Testis (tissue), 3 donors: Measurements from ENCODE around the gene EI24. TPM values are rescaled to one million over a fixed set of nuclear protein-coding genes. Genes with fewer than 3 reads are reported as not detected.

Experiments
- DNase-seq: peaks from one replicate; pipeline ENCODE4 v3.0.0-alpha.2; 2019
- H3K27ac ChIP-seq, 2 donors: fragments of 200-600 bp; sonication (generic); one replicate each; pipeline ENCODE4 v1.5.1; 2019
- H3K27me3 ChIP-seq: fragments of 200-600 bp; sonication (generic); one replicate; pipeline ENCODE4 v1.5.1; 2019
- H3K36me3 ChIP-seq: fragments of 200-600 bp; sonication (generic); one replicate; pipeline ENCODE4 v1.5.1; 2017; ENCODE audit warnings: low read depth; ENCODE audit errors: missing control alignments
- H3K4me1 ChIP-seq: fragments of 200-600 bp; sonication (generic); one replicate; pipeline ENCODE4 v1.5.1; 2019
- H3K4me3 ChIP-seq, 2 donors: fragments of 200-600 bp; sonication (generic); one replicate each; pipeline ENCODE4 v1.5.1; 2017 to 2019
- H3K9me3 ChIP-seq: fragments of 200-600 bp; sonication (generic); one replicate; pipeline ENCODE4 v1.5.1; 2017
- CTCF ChIP-seq, 3 experiments: fragments of 450-650 bp in 2 of 3; fragments of 200-600 bp in 1 of 3; sonication (generic) in 1 of 3; IDR thresholded peaks; one replicate each; pipeline ENCODE4 v1.5.1; 2016 to 2019; ENCODE audit warnings: antibody characterized with exemption in 3 of 3, mild to moderate bottlenecking in 2 of 3, moderate library complexity in 1 of 3
- POLR2A ChIP-seq: fragments of 450-650 bp; IDR thresholded peaks from one replicate; pipeline ENCODE4 v1.6.1; 2017; ENCODE audit warnings: antibody characterized with exemption, mild to moderate bottlenecking, moderate library complexity
- whole genome bisulfite sequencing, 2 donors: methylation state at CpG; one replicate each; pipeline ENCODE4 v1.1.5; 2018; 5-methylcytosine and 5-hydroxymethylcytosine counted together
- intact Hi-C: fragments of 100-400 bp; cut with DNase I; formaldehyde crosslinking; loops from one replicate; pipeline ENCODE4 v1.15.1; 2023; ENCODE audit warnings: low total_unique reads
- polyA plus RNA-seq: library from polyadenylated mRNA; stranded (reverse); fragments of 350-450 nt; fragmentation: Illumina TruSeq; extraction: RNeasy Lipid Tissue Mini Kit (QIAGEN cat#74804); gene quantifications from one replicate; pipeline ENCODE4 v1.2.3, GENCODE V29; 2014; ENCODE audit warnings: low read depth, low replicate concordance; ENCODE audit not compliant: insufficient read depth
- total RNA-seq, 2 donors: library from RNA; depleted of rRNA; stranded (reverse); fragments of >200 nt; gene quantifications; one replicate each; pipeline ENCODE4 v1.2.3, GENCODE V29; 2016

EI24 gene
- total and polyA plus RNA-seq, 3 donors from 2014 or later: 35.6 to 91.2 (median 36.8) TPM

GRCh38 chr11:125552927-125553326, 16.4 kb upstream of the EI24 start:
- no peak for TF ChIP-seq POLR2A
- no peak for TF ChIP-seq CTCF (IDR thresholded peaks at IDR 0.05)
- Histone ChIP-seq H3K27ac (no peak overlapping the region), H3K9me3 (no peaks in the 10 kb centered on the region), H3K27me3 (no peaks in the 10 kb centered on the region), H3K4me1 (no peaks in the 10 kb centered on the region), H3K4me3 (no peak overlapping the region), H3K36me3 (no peaks in the 10 kb centered on the region)
- intact Hi-C loops: no loop called here
- WGBS, 2 donors: 93 to 97% methylated on average over 2 of the region's 2 CpGs
- DNase-seq: no peak

GRCh38 chr11:125553357-125553756, 15.9 kb upstream of the EI24 start:
- intact Hi-C loops: no loop called here
- H3K27ac ChIP-seq: no peak overlapping the region
- WGBS, 2 donors: 100% methylated on average over 1 of the region's 1 CpG

DNA sequence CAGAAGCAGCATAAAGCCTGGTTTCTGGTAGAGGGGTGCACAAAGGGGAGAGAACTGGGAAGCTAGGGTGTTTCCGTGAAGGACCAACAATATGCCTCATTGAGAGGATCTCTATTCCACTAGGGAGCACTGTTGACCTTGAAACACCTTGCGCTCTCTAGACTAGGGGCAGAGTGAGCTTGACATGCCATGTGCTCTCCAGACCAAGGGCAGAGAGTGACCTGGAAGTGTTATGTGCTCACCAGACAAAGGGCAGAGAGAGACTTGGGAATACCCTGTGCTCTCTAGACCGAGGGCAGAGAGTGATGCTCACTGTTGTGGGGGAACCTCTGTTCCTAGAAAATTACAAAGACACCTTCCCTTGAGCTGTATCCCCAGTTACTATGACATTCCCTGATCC, 15.2 kb upstream of the EI24 start:
- H3K4me1 ChIP-seq: no peaks in the 10 kb centered on the region
- no peak for DNase-seq
- H3K9me3 ChIP-seq: no peaks in the 10 kb centered on the region
- intact Hi-C loops: no loop called here
- H3K27me3 ChIP-seq: no peaks in the 10 kb centered on the region
- 92 to 95% methylated on average over 3 of the region's 3 CpGs for WGBS, 2 donors
- H3K27ac ChIP-seq: no peak overlapping the region
- H3K4me3 ChIP-seq: no peak overlapping the region
- H3K36me3 ChIP-seq: no peaks in the 10 kb centered on the region
- TF ChIP-seq CTCF (IDR thresholded peaks at IDR 0.05) (no peak), POLR2A (no peak)

More at GRCh38 chr11:125553357-125553756, 15.9 kb upstream of the EI24 start:
- Histone ChIP-seq H3K4me1 (no peaks in the 10 kb centered on the region), H3K36me3 (no peaks in the 10 kb centered on the region), H3K27me3 (no peaks in the 10 kb centered on the region), H3K9me3 (no peaks in the 10 kb centered on the region), H3K4me3 (no peak overlapping the region)
- no peak for DNase-seq
- no peak for TF ChIP-seq CTCF (IDR thresholded peaks at IDR 0.05)
- TF ChIP-seq POLR2A: no peak

GRCh38 chr11:125559888-125560287, 9.4 kb upstream of the EI24 start:
- Histone ChIP-seq H3K27me3 (no peaks in the 10 kb centered on the region), H3K36me3 (no peaks in the 10 kb centered on the region), H3K4me3 (no peak overlapping the region), H3K9me3 (no peaks in the 10 kb centered on the region), H3K27ac (no peak overlapping the region), H3K4me1 (no peaks in the 10 kb centered on the region)
- WGBS, 2 donors: 84 to 85% methylated on average over 3 of the region's 3 CpGs
- intact Hi-C loops: no loop called here
- TF ChIP-seq POLR2A (no peak), CTCF (IDR thresholded peaks at IDR 0.05) (no peak)
- DNase-seq: no peak

- 93 to 100% methylated on average over 1 of the region's 1 CpG for WGBS, 2 donors
- TF ChIP-seq CTCF (IDR thresholded peaks at IDR 0.05) (no peak), POLR2A (no peak)
- DNase-seq: no peak
- Histone ChIP-seq H3K4me1 (no peaks in the 10 kb centered on the region), H3K36me3 (no peaks in the 10 kb centered on the region), H3K9me3 (no peaks in the 10 kb centered on the region), H3K27me3 (no peaks in the 10 kb centered on the region), H3K27ac (no peak overlapping the region), H3K4me3 (no peak overlapping the region)
- intact Hi-C loops: no loop called here
Measured at GRCh38 chr11:125561924-125562323, 7.4 kb upstream of the EI24 start.
